ENCODE data around the gene CHD8. TPM values are rescaled to one million over a fixed set of nuclear protein-coding genes. Genes with fewer than 3 reads are reported as not detected.

The CHD8 gene
- total and polyA plus RNA-seq, 2 donors (not counting 3 experiments of a cell fraction or from before 2014, with no cell fraction given): 52.3 to 94.3 TPM

GRCh38 chr14:21496453-21496852, 40.5 kb upstream of the CHD8 start:
- POLR2A ChIA-PET: no interaction called here
- TF ChIP-seq, protein P1, sequence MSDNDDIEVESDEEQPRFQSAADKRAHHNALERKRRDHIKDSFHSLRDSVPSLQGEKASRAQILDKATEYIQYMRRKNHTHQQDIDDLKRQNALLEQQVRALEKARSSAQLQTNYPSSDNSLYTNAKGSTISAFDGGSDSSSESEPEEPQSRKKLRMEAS (IDR thresholded peaks at IDR 0.05; ENCODE audit: insufficient read depth, insufficient read length): no peak
- Histone ChIP-seq H3K9ac (replicated peaks; ENCODE audit: extremely low read depth, insufficient read depth, low read length) (no peak overlapping the region), H3K79me2 (ENCODE audit: control insufficient read depth, insufficient read depth, low read length) (peaks cover 2% of the 10 kb centered on the region), H4K20me1 (replicated peaks; ENCODE audit: control insufficient read depth, extremely low read depth, insufficient read depth, low read length) (no peaks in the 10 kb centered on the region), H3K4me3 (replicated peaks in 1 of 3; ENCODE audit: insufficient read depth in 1 of 3, low read depth in 1 of 3, low read length in 3 of 3) (no peak overlapping the region), H2AFZ (ENCODE audit: low read depth, low read length) (no peak overlapping the region), H3K36me3 (ENCODE audit: control insufficient read depth in 2 of 2, extremely low read depth in 1 of 2, insufficient read depth in 2 of 2, low read length in 2 of 2) (peaks cover 26 to 37% of the 10 kb centered on the region in 2 experiments), H3K9me3 (replicated peaks; ENCODE audit: control insufficient read depth, insufficient read depth, low read length) (no peaks in the 10 kb centered on the region), H3K27ac (ENCODE audit: insufficient read depth, low read depth, low read length) (no peak overlapping the region), H3K9me1 (replicated peaks; ENCODE audit: control insufficient read depth, extremely low read depth, insufficient read depth, low read length) (no peaks in the 10 kb centered on the region), H3K27me3 (ENCODE audit: control insufficient read depth in 2 of 2, insufficient read depth in 2 of 2, low read length in 2 of 2) (no peaks in the 10 kb centered on the region), H3K4me1 (ENCODE audit: control insufficient read depth, extremely low read depth, insufficient read depth, low read length) (no peaks in the 10 kb centered on the region), H3K4me2 (ENCODE audit: insufficient read depth, low read length) (no peak overlapping the region)
- FAIRE-seq (no peak), DNase-seq (ENCODE audit: low read depth, low spot score) (no peak)
- no TSS peak for BruUV-seq (replicated peaks)
- intact Hi-C loops (cut with micrococcal nuclease): no loop called here
- dilution Hi-C loops (cut with MboI; ENCODE audit: extremely low pct_ligation_motif_present, low sequenced_read_pairs): no loop called here
- CTCF ChIA-PET: interaction anchor here (1.5 kb wide), 1 partner anchor 61 kb away, joined by 3 read pairs; no protein-coding TSS in a partner anchor

DNA sequence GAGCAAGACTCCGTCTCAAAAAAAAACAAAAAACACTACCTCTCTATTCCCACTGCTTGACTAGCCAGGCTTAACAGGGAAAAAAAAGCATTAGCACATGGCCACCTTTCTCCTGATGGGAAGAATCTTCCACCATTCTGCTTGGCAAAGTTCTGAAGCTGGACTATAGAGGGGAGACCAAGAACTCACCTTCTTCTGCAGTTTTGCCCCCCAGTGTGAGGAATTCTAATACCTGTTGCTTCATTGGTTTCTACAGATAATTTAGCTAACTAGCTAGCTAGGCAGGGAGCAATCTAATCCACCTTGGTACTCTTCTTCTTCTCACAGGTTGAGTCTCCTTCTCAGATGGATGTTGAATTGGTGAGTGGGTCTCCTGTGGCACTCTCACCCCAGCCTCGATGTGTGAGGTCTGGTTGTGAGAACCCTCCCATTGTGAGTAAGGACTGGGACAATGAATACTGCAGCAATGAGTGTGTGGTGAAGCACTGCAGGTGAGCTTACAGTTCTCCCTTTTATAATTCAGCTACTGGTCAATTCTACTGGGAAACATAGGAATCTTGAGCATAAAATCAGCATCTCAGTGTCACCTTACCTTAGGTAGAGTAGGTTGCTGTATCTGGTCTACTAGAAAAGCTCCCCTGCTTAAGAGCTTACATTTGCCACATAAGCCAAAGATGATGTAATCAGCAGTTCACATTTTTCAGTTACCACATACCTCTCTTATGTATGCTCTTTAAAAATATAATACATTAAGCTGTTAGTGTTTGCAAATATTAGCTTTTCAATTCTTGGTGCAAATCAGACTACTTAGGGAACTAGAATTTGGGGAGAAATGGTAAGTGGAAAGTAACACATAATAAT, 39.2 kb upstream of the CHD8 start:
- FAIRE-seq (no peak), DNase-seq (ENCODE audit: low read depth, low spot score) (no peak)
- no TSS peak for BruUV-seq (replicated peaks)
- no peaks in the 10 kb centered on the region for H3K4me1 ChIP-seq (ENCODE audit: control insufficient read depth, extremely low read depth, insufficient read depth, low read length)
- H3K4me2 ChIP-seq (ENCODE audit: insufficient read depth, low read length): no peak overlapping the region
- dilution Hi-C loops (cut with MboI; ENCODE audit: extremely low pct_ligation_motif_present, low sequenced_read_pairs): no loop called here
- ChIA-PET CTCF (interaction anchor here (0.8 to 1.5 kb wide), 6 partner anchors 9 to 72 kb away, joined by 3 to 5 read pairs (median 4); partner anchors contain the start of genes CHD8, RAB2B and TOX4), POLR2A (no interaction called here)
- no peaks in the 10 kb centered on the region for H3K9me1 ChIP-seq (replicated peaks; ENCODE audit: control insufficient read depth, extremely low read depth, insufficient read depth, low read length)
- no peak overlapping the region for H3K27ac ChIP-seq (ENCODE audit: insufficient read depth, low read depth, low read length)
- H3K9ac ChIP-seq (replicated peaks; ENCODE audit: extremely low read depth, insufficient read depth, low read length): no peak overlapping the region
- H3K27me3 ChIP-seq (ENCODE audit: control insufficient read depth in 2 of 2, insufficient read depth in 2 of 2, low read length in 2 of 2): no peaks in the 10 kb centered on the region
- intact Hi-C loops (cut with micrococcal nuclease): no loop called here
- H2AFZ ChIP-seq (ENCODE audit: low read depth, low read length): no peak overlapping the region
- peaks cover 22 to 35% of the 10 kb centered on the region in 2 experiments for H3K36me3 ChIP-seq (ENCODE audit: control insufficient read depth in 2 of 2, extremely low read depth in 1 of 2, insufficient read depth in 2 of 2, low read length in 2 of 2)
- H3K79me2 ChIP-seq (ENCODE audit: control insufficient read depth, insufficient read depth, low read length): no peaks in the 10 kb centered on the region
- H4K20me1 ChIP-seq (replicated peaks; ENCODE audit: control insufficient read depth, extremely low read depth, insufficient read depth, low read length): no peaks in the 10 kb centered on the region
- H3K9me3 ChIP-seq (replicated peaks; ENCODE audit: control insufficient read depth, insufficient read depth, low read length): no peaks in the 10 kb centered on the region
- H3K4me3 ChIP-seq (replicated peaks in 1 of 3; ENCODE audit: insufficient read depth in 1 of 3, low read depth in 1 of 3, low read length in 3 of 3): no peak overlapping the region
- TF ChIP-seq, protein P1 (IDR thresholded peaks at IDR 0.05; ENCODE audit: insufficient read depth, insufficient read length): no peak
- TF ChIP-seq FOS (IDR thresholded peaks at IDR 0.05; ENCODE audit: borderline replicate concordance, insufficient read depth, low read length): no peak
- TF ChIP-seq GATA2 (IDR thresholded peaks at IDR 0.05; ENCODE audit: insufficient read depth, insufficient read length, low read depth, low read length): no peak
- TF ChIP-seq JUN (IDR thresholded peaks at IDR 0.05; ENCODE audit: borderline replicate concordance, insufficient read depth, insufficient read length, low read depth): no peak
- no peak for TF ChIP-seq POLR2A (IDR thresholded peaks at IDR 0.05; ENCODE audit: low read depth, low read length)
- TF ChIP-seq, protein P2, sequence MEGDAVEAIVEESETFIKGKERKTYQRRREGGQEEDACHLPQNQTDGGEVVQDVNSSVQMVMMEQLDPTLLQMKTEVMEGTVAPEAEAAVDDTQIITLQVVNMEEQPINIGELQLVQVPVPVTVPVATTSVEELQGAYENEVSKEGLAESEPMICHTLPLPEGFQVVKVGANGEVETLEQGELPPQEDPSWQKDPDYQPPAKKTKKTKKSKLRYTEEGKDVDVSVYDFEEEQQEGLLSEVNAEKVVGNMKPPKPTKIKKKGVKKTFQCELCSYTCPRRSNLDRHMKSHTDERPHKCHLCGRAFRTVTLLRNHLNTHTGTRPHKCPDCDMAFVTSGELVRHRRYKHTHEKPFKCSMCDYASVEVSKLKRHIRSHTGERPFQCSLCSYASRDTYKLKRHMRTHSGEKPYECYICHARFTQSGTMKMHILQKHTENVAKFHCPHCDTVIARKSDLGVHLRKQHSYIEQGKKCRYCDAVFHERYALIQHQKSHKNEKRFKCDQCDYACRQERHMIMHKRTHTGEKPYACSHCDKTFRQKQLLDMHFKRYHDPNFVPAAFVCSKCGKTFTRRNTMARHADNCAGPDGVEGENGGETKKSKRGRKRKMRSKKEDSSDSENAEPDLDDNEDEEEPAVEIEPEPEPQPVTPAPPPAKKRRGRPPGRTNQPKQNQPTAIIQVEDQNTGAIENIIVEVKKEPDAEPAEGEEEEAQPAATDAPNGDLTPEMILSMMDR (IDR thresholded peaks at IDR 0.05; ENCODE audit: extremely low read depth in 1 of 2, insufficient read depth in 1 of 2, low read depth in 1 of 2, low read length in 2 of 2): no peak
- no peak for TF ChIP-seq MYC (IDR thresholded peaks at IDR 0.05; ENCODE audit: low read depth, low read length)
- no peak for TF ChIP-seq POLR2AphosphoS5 (IDR thresholded peaks at IDR 0.05; ENCODE audit: insufficient read depth, low read depth, low read length)
- TF ChIP-seq EZH2 (IDR thresholded peaks at IDR 0.05; ENCODE audit: borderline replicate concordance, low read depth, low read length, severe bottlenecking): no peak

All from endothelial cell of umbilical vein (primary cell).